H9 (cell line): ENCODE results near the gene FCGR3B. TPM values are rescaled to one million over a fixed set of nuclear protein-coding genes. Genes with fewer than 3 reads are reported as not detected.
"Not testable (repeated sequence)": the region's sequence is repeated elsewhere in the genome, so short reads cannot be mapped to it uniquely, and the experiment has no call there.

ENCODE experiments used
- DNase-seq: peaks from one replicate; pipeline ENCODE4 v3.0.0-alpha.2; 2017
- H2AFZ ChIP-seq: one replicate; pipeline ENCODE4 v1.6.1; 2013; ENCODE audit warnings: mild to moderate bottlenecking, low read length, control low read depth, moderate library complexity
- H2AK5ac ChIP-seq: 2 replicates; pipeline ENCODE4 v1.6.1; 2013; ENCODE audit warnings: low read length, control low read depth, mixed read lengths; ENCODE audit not compliant: insufficient read length
- H2BK120ac ChIP-seq: one replicate; pipeline ENCODE4 v1.6.1; 2013; ENCODE audit warnings: low read depth, mild to moderate bottlenecking, low read length, control low read depth, inconsistent platforms; ENCODE audit not compliant: poor library complexity, severe bottlenecking
- H2BK12ac ChIP-seq: 2 replicates; pipeline ENCODE4 v1.6.1; 2013; ENCODE audit warnings: low read length, control low read depth, mixed read lengths, low read depth; ENCODE audit not compliant: insufficient read length
- H2BK15ac ChIP-seq: 2 replicates; pipeline ENCODE4 v1.6.1; 2013; ENCODE audit warnings: low read depth, low read length, control low read depth
- H2BK20ac ChIP-seq: one replicate; pipeline ENCODE4 v1.6.1; 2013; ENCODE audit warnings: low read depth, mild to moderate bottlenecking, low read length, control low read depth, inconsistent platforms; ENCODE audit not compliant: poor library complexity, severe bottlenecking
- H2BK5ac ChIP-seq: 2 replicates; pipeline ENCODE4 v1.6.1; 2013; ENCODE audit warnings: low read length, control low read depth, mixed read lengths; ENCODE audit not compliant: insufficient read length
- H3K14ac ChIP-seq: 2 replicates; pipeline ENCODE4 v1.6.1; 2013; ENCODE audit warnings: low read length, control low read depth; ENCODE audit not compliant: insufficient read depth
- H3K18ac ChIP-seq: 2 replicates; pipeline ENCODE4 v1.6.1; 2013; ENCODE audit warnings: low read depth, mild to moderate bottlenecking, mixed read lengths, low read length, control low read depth; ENCODE audit not compliant: insufficient read length
- H3K23ac ChIP-seq: 2 replicates; pipeline ENCODE4 v1.6.1; 2013; ENCODE audit warnings: low read length, control low read depth, mixed read lengths, low read depth; ENCODE audit not compliant: insufficient read length
- H3K23me2 ChIP-seq: 2 replicates; pipeline ENCODE4 v1.6.1; 2013; ENCODE audit warnings: low read depth, mild to moderate bottlenecking, mixed read lengths, low read length, control low read depth; ENCODE audit not compliant: insufficient read length, poor library complexity, severe bottlenecking
- H3K27ac ChIP-seq: 2 replicates; pipeline ENCODE4 v1.5.1; 2013; ENCODE audit warnings: low read length, control low read depth, mixed read lengths, low read depth; ENCODE audit not compliant: insufficient read length
- H3K27me3 ChIP-seq: 2 replicates; pipeline ENCODE4 v1.6.1; 2013; ENCODE audit warnings: low read length, control low read depth, inconsistent platforms; ENCODE audit not compliant: insufficient read depth
- H3K4ac ChIP-seq: 2 replicates; pipeline ENCODE4 v1.6.1; 2013; ENCODE audit warnings: low read depth, mild to moderate bottlenecking, control low read depth, inconsistent platforms, low read length, moderate library complexity
- H3K4me1 ChIP-seq: 2 replicates; pipeline ENCODE4 v1.6.1; 2013; ENCODE audit warnings: low read length, control low read depth, inconsistent platforms; ENCODE audit not compliant: insufficient read depth
- H3K4me2 ChIP-seq: 2 replicates; pipeline ENCODE4 v1.6.1; 2013; ENCODE audit warnings: low read length, control low read depth, mixed read lengths; ENCODE audit not compliant: insufficient read length, insufficient read depth
- H3K56ac ChIP-seq: 2 replicates; pipeline ENCODE4 v1.6.1; 2013; ENCODE audit warnings: low read depth, mild to moderate bottlenecking, mixed read lengths, low read length, control low read depth; ENCODE audit not compliant: insufficient read length
- H3K79me1 ChIP-seq: 2 replicates; pipeline ENCODE4 v1.6.1; 2013; ENCODE audit warnings: low read depth, mild to moderate bottlenecking, moderate library complexity, low read length, control low read depth, inconsistent platforms; ENCODE audit not compliant: insufficient read depth, poor library complexity, severe bottlenecking
- H3K79me2 ChIP-seq: 2 replicates; pipeline ENCODE4 v1.6.1; 2013; ENCODE audit warnings: low read length, control low read depth, inconsistent platforms; ENCODE audit not compliant: insufficient read depth
- H3K9ac ChIP-seq: 2 replicates; pipeline ENCODE4 v1.6.1; 2013; ENCODE audit warnings: low read length, control low read depth, mixed read lengths; ENCODE audit not compliant: insufficient read length; ENCODE audit errors: extremely low read depth
- H3K9me3 ChIP-seq: one replicate; pipeline ENCODE4 v1.6.1; 2013; ENCODE audit warnings: low read depth, low read length, inconsistent platforms; ENCODE audit not compliant: control insufficient read depth
- H3T11ph ChIP-seq: one replicate; pipeline ENCODE4 v1.6.1; 2013; ENCODE audit warnings: mild to moderate bottlenecking, low read length, control low read depth, inconsistent platforms
- H4K20me1 ChIP-seq: one replicate; pipeline ENCODE4 v1.6.1; 2013; ENCODE audit not compliant: control insufficient read depth, insufficient read length, insufficient read depth
- H4K5ac ChIP-seq: 2 replicates; pipeline ENCODE4 v1.6.1; 2013; ENCODE audit warnings: low read depth, mild to moderate bottlenecking, mixed read lengths, low read length, control low read depth; ENCODE audit not compliant: insufficient read length
- H4K8ac ChIP-seq: replicated peaks from 2 replicates; pipeline ENCODE4 v1.6.1; 2013; ENCODE audit warnings: low read length, control low read depth, mixed read lengths, low read depth; ENCODE audit not compliant: insufficient read length
- H4K91ac ChIP-seq: 2 replicates; pipeline ENCODE4 v1.6.1; 2013; ENCODE audit warnings: low read depth, mild to moderate bottlenecking, moderate library complexity, mixed read lengths, low read length, control low read depth; ENCODE audit not compliant: insufficient read length
- H3K27ac Mint-ChIP-seq, 3 experiments: 2 replicates in 2 of 3; 3 replicates in 1 of 3; pipeline ENCODE4 v1.8.0; 2020 to 2021; ENCODE audit warnings: mixed read lengths in 3 of 3, mild to moderate bottlenecking in 1 of 3, moderate library complexity in 1 of 3
- H3K27me3 Mint-ChIP-seq: 2 replicates; pipeline ENCODE4 v1.8.0; 2021; ENCODE audit warnings: low read depth, mild to moderate bottlenecking, moderate library complexity, mixed read lengths
- H3K36me3 Mint-ChIP-seq, 3 experiments: 2 replicates in 2 of 3; 3 replicates in 1 of 3; pipeline ENCODE4 v1.8.0; 2020 to 2021; ENCODE audit warnings: low read depth in 3 of 3, mixed read lengths in 3 of 3; ENCODE audit not compliant: insufficient read depth in 1 of 3
- H3K4me1 Mint-ChIP-seq, 2 experiments: 2 replicates each; pipeline ENCODE4 v1.8.0; 2020; ENCODE audit warnings: mixed read lengths in 2 of 2
- H3K4me3 Mint-ChIP-seq, 2 experiments: 2 replicates in 1 of 2; 3 replicates in 1 of 2; pipeline ENCODE4 v1.8.0; 2020 to 2021; ENCODE audit warnings: mild to moderate bottlenecking in 2 of 2, mixed read lengths in 2 of 2, moderate library complexity in 1 of 2
- H3K9me3 Mint-ChIP-seq, 2 experiments: 2 replicates in 1 of 2; 3 replicates in 1 of 2; pipeline ENCODE4 v1.8.0; 2020; ENCODE audit warnings: mild to moderate bottlenecking in 2 of 2, mixed read lengths in 2 of 2, moderate library complexity in 1 of 2
- WGBS: extraction: QIAGEN DNeasy Blood & Tissue Kit; methylation state at CpG from one replicate; pipeline ENCODE4 v1.1.7; 2013; ENCODE audit warnings: missing lambda C conversion rate, low lambda C conversion rate, mixed read lengths; ENCODE audit not compliant: insufficient read length; ENCODE audit errors: extremely low coverage; 5-methylcytosine and 5-hydroxymethylcytosine counted together
- total RNA-seq: library from RNA; stranded (reverse); gene quantifications from 2 replicates; pipeline ENCODE4 v1.2.1, GENCODE V29; 2021

FCGR3B gene
- total RNA-seq, 1 experiment from 2014 or later = not detected

GRCh38 chr1:161639203-161639602, 8.2 kb upstream of the FCGR3B start:
- H3K27ac Mint-ChIP-seq, H3K56ac ChIP-seq, H3K36me3 Mint-ChIP-seq, H4K91ac ChIP-seq, H2BK15ac ChIP-seq, H3K4me3 Mint-ChIP-seq, H3K27me3 Mint-ChIP-seq, H2BK120ac ChIP-seq, H4K20me1 ChIP-seq, H3K4me1 Mint-ChIP-seq, H3T11ph ChIP-seq, H3K9me3 ChIP-seq, H3K9ac ChIP-seq, DNase-seq, H3K14ac ChIP-seq, H3K4me2 ChIP-seq, H3K4ac ChIP-seq, H3K79me2 ChIP-seq, H2BK12ac ChIP-seq, H2AFZ ChIP-seq, H3K79me1 ChIP-seq, H4K8ac ChIP-seq, H3K27ac ChIP-seq, H3K23me2 ChIP-seq, H2AK5ac ChIP-seq, H2BK20ac ChIP-seq, H2BK5ac ChIP-seq, H3K23ac ChIP-seq, H3K18ac ChIP-seq, H3K4me1 ChIP-seq, H4K5ac ChIP-seq, H3K27me3 ChIP-seq, H3K9me3 Mint-ChIP-seq: not testable (repeated sequence)
- WGBS = no CpG with 5 or more reads among the region's 2 CpGs

- not testable (repeated sequence) for H2BK12ac ChIP-seq, H3K79me2 ChIP-seq, H3K14ac ChIP-seq, H3K36me3 Mint-ChIP-seq, H4K20me1 ChIP-seq, DNase-seq, H4K8ac ChIP-seq, H3K27me3 Mint-ChIP-seq, H3T11ph ChIP-seq, H2BK5ac ChIP-seq, H3K9ac ChIP-seq, H2BK120ac ChIP-seq, H3K4me1 ChIP-seq, H3K27me3 ChIP-seq, H3K23ac ChIP-seq, H3K4me2 ChIP-seq, H3K4me3 Mint-ChIP-seq, H3K4me1 Mint-ChIP-seq, H2BK15ac ChIP-seq, H3K56ac ChIP-seq, H4K5ac ChIP-seq, H2BK20ac ChIP-seq, H3K9me3 Mint-ChIP-seq, H4K91ac ChIP-seq, H3K9me3 ChIP-seq, H3K4ac ChIP-seq, H3K23me2 ChIP-seq, H3K18ac ChIP-seq, H3K27ac Mint-ChIP-seq, H2AK5ac ChIP-seq, H3K27ac ChIP-seq, H2AFZ ChIP-seq, H3K79me1 ChIP-seq
- no CpG with 5 or more reads among the region's 6 CpGs for WGBS
Observed at GRCh38 chr1:161638251-161638993, 7.4 kb upstream of the FCGR3B start.
